HG03139 (cell line): ENCODE measurements around the gene FIP1L1.
"Not testable (repeated sequence)": the region's sequence is repeated elsewhere in the genome, so short reads cannot be mapped to it uniquely, and the experiment has no call there.

Experiments
- ATAC-seq: cut with Tn5 transposase; IDR thresholded peaks from one replicate; pipeline ENCODE4 v1.9.1; 2021; ENCODE audit not compliant: unreplicated experiment

The FIP1L1 gene

GRCh38 chr4:53374777-53375258 lies 2.6 kb upstream of the FIP1L1 start:
- ATAC-seq: no peak

DNA sequence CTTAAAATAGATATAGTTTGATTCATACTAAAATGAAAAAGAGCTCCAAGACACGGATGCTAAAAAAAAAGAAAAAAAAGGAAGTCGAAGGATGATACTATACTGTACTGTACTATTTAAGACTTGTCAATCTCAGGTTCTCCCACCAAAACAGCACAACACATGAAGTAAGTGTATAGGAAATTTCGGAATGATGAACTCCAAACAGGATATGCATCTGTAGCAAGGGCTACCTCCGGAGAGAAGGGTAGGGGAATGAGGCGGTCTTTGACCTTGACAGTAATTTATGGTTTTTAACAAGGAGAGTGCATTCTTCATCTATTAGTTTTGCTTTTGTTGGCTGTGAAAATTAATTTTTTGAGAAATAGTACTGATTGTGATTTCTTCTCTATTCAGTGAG lies 541 bp upstream of the FIP1L1 start:
- ATAC-seq: no peak

DNA sequence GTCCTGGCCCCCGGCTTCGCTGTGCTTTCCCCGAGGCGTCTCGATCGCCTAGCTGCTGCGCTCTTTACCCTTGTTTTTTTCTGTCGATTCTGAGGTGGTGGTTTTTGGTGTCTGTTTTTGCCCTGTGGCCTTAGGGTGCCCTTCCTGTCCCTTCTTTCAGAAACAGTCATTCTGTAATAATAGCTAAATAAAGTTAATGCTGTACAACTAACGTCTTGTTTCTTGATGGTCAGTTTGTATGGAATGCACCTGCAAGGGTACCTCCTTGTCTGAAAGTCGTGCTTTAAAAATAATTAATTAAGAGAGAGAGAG lies 686 bp downstream of the FIP1L1 start:
- ATAC-seq: peak; percentile 23

GRCh38 chr4:53380221-53380620 lies 2.8 kb downstream of the FIP1L1 start:
- no peak for ATAC-seq

DNA sequence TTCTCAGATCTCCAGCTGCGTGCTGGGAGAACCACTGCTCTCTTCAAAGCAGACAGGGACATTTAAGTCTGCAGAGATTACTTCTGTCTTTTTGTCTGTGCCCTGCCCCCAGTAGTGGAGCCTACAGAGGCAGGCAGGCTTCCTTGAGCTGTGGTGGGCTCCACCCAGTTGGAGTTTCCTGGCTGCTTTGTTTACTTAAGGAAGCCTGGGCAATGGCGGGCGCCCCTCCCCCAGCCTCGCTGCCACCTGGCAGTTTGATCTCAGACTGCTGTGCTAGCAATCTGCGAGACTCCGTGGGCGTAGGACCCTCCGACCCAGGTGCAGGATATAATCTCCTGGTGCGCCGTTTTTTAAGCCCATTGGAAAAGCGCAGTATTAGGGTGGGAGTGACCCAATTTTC lies 32.0 kb downstream of the FIP1L1 start:
- ATAC-seq: not testable (repeated sequence)

DNA sequence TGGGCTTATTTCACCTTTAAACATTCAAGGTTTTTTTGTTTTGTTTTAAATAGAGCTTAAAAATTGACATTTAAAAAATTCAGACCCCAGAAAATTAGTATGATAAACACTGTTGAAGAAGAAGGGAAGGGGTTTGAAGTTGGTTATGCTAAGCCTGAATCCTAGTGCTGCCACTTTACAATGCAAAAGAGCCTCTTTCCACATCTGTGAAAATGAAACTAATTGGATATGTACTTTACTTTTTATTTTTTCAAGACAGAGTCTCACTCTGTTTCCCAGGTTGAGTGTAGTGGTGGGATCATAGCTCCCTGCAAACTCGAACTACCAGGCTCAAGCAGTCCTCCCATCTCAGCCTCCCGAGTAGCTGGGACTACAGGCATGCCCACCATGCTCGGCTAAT lies 41.8 kb downstream of the FIP1L1 start:
- no peak for ATAC-seq

GRCh38 chr4:53421791-53422190 lies 44.4 kb downstream of the FIP1L1 start:
- no peak for ATAC-seq

DNA sequence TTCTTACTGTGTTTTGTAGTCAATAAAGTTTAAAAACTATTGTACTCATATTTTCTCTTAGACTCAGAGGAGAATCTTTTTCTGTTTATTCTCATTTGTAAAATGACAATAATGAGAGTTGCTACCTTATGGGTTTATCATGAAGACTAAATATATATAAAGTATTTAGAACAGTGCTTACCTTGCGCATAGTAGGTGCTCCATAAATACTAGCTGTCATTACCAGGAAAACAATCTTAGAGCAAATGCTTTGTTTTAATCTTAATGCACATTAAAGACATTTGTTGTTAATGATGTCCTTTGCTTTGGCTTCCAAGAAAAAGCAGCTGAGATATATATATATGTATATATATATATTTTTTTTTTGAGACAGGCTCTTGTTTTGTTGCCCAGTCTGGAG lies 44.9 kb downstream of the FIP1L1 start:
- no peak for ATAC-seq

- ATAC-seq: no peak
Observed at GRCh38 chr4:53424280-53424679, 46.8 kb downstream of the FIP1L1 start.

DNA sequence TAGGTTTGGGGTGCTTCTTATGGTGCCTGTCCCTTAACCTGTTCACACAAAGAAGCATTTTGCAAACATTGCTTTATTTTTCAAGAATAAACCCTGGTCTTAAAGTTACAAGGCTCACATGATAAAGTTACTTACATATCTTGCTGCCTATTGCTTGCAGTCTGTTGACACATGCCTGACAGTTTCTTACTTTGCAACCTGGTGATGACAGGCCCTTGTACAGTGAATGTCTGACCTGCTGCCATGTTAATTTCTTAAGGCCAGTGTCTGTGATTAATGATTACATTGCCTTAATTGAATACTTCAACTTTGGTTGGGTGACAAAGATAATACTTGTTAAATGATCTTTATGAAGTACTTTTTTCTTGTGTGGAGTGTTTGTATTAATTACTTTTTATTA lies 49.9 kb downstream of the FIP1L1 start:
- ATAC-seq: no peak

DNA sequence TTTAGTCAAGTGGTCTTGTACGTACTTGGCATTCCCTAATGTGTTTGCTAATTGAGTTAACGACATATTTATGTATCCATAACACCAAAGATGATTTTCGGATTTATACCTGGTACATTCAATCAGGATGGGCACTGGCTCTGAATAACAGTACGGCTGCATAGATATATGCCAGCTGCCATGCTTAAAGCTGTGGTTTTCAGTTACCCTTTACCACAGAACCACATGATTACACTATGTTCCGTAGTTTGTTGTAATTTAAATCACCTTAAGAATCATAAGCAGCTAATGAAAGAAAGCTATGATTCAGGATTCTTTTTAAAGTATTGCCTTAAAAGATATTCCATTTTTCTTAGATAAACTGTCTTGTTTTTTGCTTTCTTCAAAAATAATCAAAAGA lies 53.6 kb downstream of the FIP1L1 start:
- ATAC-seq: no peak

DNA sequence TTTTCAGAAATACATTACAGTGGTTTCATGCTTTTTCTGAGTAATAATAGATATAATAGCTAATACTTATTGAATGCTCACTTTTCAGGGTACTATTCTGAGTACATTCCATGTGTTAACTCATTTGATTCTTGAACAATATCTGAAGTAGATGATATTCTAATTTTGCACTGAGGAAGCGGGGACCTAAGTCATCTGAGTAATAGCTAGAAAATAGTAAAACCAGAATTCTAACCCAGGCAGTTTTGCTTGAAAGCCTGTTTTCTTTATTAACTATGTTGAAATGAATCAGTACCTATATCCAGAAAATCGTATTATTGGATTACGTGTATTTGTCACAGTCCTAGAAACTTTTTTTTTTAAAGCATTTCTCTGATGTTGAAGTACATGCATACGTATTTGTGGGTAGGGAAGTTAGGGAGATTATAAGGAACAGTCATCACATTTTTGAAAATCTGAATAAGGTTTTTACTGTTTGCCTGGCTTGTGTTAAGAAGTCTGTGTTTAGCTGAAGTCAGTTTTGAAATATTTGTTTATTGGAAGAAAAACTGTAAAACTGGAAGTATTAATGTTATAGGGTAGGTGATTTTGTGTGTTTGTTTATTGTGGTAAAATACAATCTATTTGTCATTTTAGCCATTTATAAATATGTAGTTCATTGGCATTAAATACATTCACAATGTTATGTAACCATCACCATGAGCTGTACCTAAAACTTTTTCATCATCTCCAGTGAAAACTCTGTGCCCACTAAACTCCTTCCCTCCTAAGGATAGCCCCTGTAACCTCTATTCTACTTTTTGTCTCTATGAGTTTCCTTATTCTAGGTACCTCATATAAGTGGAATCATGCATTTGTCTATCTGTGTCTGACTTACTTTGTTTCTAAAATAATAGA lies 55.3 kb downstream of the FIP1L1 start:
- ATAC-seq: no peak

- no peak for ATAC-seq
Observed at GRCh38 chr4:53436251-53436650, 58.8 kb downstream of the FIP1L1 start.

GRCh38 chr4:53441564-53441963 lies 64.1 kb downstream of the FIP1L1 start:
- no peak for ATAC-seq

DNA sequence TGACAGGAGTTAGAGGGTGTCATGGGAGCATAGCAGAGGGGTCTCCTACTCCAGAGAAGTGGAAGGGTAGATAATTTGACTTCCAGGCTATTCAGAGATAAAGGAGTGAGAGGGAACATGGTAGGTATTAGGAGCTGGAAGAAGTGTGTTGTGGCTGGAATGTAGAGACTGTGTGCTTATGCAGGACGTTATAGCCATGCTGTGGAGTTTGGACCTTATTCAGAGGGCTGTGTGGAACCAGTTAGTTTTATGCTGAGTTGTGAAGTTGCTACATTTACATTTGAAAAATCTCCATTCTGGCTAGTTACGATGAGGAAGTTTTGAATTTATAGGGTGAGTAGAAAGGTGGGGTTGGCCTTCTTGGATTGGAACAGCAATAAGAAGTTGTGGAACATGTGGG lies 67.5 kb downstream of the FIP1L1 start:
- ATAC-seq: no peak

- ATAC-seq: no peak
Observed at GRCh38 chr4:53450773-53451172, 73.3 kb downstream of the FIP1L1 start.

DNA sequence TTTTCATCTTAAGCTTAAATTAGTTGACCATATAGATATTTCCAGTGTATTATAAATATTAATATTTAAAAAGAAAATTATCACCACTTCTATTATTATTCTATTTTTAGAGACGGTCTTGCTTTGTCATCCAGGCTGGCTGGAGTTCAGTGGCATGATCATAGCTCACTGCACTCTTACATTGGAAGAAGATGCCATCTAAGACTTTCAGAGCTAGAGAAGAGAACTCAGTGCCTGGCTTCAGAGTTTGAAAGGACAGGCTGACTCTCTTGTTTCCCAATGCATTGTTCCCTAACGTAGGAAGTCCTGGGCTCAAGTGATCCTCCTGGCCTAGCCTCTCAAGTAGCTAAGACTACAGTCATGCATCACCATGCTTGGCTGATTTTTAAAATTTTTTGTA lies 75.9 kb downstream of the FIP1L1 start:
- no peak for ATAC-seq

GRCh38 chr4:53455766-53456165 lies 78.3 kb downstream of the FIP1L1 start:
- no peak for ATAC-seq

GRCh38 chr4:53456178-53456577 lies 78.7 kb downstream of the FIP1L1 start:
- ATAC-seq: no peak

DNA sequence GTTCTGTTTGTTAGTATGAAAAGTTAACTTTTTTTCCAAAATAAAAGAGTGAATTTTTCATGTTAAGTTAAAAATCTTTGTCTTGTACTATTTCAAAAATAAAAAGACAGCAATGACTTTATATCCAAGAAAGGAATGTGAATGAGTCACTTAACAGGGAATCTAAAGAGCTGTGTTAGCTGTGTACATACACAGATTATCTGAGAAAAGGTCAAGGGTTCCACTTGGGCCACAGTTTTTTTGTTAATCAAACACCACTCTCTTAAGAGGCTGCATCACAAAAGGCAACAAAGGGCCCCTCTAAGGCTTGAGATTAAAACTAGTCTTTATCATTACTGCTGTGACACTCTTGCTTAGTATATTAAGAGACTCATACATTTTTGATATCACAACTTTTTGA lies 82.1 kb downstream of the FIP1L1 start:
- ATAC-seq: no peak

GRCh38 chr4:53461244-53461643 lies 83.8 kb downstream of the FIP1L1 start:
- ATAC-seq: no peak

- no peak for ATAC-seq
Observed at GRCh38 chr4:53463340-53463739, 85.9 kb downstream of the FIP1L1 start.

- no peak for ATAC-seq
Observed at GRCh38 chr4:53465281-53465680, 87.8 kb downstream of the FIP1L1 start.
